Measurements from ENCODE around the gene NSUN3. TPM values are rescaled to one million over a fixed set of nuclear protein-coding genes. Genes with fewer than 3 reads are reported as not detected.
"Not testable (repeated sequence)": the region's sequence is repeated elsewhere in the genome, so short reads cannot be mapped to it uniquely, and the experiment has no call there.

The NSUN3 gene
- total and polyA plus RNA-seq, 2 donors (not counting 1 experiment from before 2014, with no cell fraction given), result 6.5 to 25.7 TPM

DNA sequence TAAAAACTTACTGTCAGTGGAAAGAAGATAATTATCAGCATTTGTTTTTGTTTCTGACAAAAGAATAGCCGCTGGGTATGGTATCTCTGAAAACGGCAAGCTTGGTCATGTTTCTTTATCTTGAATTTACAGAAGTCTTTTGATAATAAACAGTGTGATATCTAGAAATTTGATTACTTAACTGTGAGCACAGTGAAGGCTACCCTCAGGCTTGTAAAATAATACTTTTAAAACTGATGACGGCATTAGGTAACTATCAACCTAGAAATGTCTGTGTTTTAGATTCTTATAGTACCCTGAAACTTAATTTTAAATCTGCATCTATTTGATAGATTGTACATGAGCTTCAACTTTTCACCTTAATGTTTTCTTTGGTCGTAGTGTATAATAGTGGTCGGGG is 43.4 kb downstream of the NSUN3 start:
- DNase-seq (no peak), ATAC-seq (ENCODE audit: low read depth) (no peak)
- H3K4me2 ChIP-seq (replicated peaks; ENCODE audit: low read depth, low read length, poor library complexity, severe bottlenecking), result no peak overlapping the region
- TF ChIP-seq, protein P1, sequence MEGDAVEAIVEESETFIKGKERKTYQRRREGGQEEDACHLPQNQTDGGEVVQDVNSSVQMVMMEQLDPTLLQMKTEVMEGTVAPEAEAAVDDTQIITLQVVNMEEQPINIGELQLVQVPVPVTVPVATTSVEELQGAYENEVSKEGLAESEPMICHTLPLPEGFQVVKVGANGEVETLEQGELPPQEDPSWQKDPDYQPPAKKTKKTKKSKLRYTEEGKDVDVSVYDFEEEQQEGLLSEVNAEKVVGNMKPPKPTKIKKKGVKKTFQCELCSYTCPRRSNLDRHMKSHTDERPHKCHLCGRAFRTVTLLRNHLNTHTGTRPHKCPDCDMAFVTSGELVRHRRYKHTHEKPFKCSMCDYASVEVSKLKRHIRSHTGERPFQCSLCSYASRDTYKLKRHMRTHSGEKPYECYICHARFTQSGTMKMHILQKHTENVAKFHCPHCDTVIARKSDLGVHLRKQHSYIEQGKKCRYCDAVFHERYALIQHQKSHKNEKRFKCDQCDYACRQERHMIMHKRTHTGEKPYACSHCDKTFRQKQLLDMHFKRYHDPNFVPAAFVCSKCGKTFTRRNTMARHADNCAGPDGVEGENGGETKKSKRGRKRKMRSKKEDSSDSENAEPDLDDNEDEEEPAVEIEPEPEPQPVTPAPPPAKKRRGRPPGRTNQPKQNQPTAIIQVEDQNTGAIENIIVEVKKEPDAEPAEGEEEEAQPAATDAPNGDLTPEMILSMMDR (IDR thresholded peaks at IDR 0.05), result no peak
- ChIA-PET CTCF (interaction anchor here (0.9 kb wide), 1 partner anchor 8 kb away, joined by 3 read pairs; no protein-coding TSS in a partner anchor), POLR2A (no interaction called here)
- no peaks in the 10 kb centered on the region for H3K79me2 ChIP-seq (ENCODE audit: control insufficient read depth, insufficient read depth, low read length)
- Mint-ChIP-seq H3K27ac (no peak overlapping the region), H3K4me1 (no peaks in the 10 kb centered on the region), H3K9me3 (ENCODE audit: insufficient read depth) (no peaks in the 10 kb centered on the region), H3K4me3 (no peak overlapping the region), H3K27me3 (no peaks in the 10 kb centered on the region)
- no peaks in the 10 kb centered on the region for H3K27me3 ChIP-seq (replicated peaks in 1 of 4; ENCODE audit: control extremely low read depth in 1 of 4, control insufficient read depth in 3 of 4, insufficient read depth in 4 of 4, low read length in 3 of 4)
- H4K20me1 ChIP-seq (ENCODE audit: control insufficient read depth, insufficient read depth, low read length, poor library complexity, severe bottlenecking), result no peaks in the 10 kb centered on the region
- no peak overlapping the region for H3K9ac ChIP-seq (ENCODE audit: low read length)
- H3K4me3 ChIP-seq (ENCODE audit: control extremely low read depth in 1 of 5, extremely low read depth in 1 of 5, insufficient read depth in 1 of 5, low read depth in 2 of 5, low read length in 4 of 5), result no peak overlapping the region
- intact Hi-C loops (cut with micrococcal nuclease), result no loop called here
- peaks cover 5 to 32% of the 10 kb centered on the region in 2 experiments for H3K36me3 ChIP-seq (replicated peaks in 1 of 2; ENCODE audit: control extremely low read depth in 1 of 2, control insufficient read depth in 1 of 2, extremely low read depth in 1 of 2, insufficient read depth in 2 of 2, low read length in 1 of 2)
- WGBS (ENCODE audit: insufficient coverage), result no CpG with 5 or more reads among the region's 5 CpGs
- no peaks in the 10 kb centered on the region for H3K9me3 ChIP-seq (ENCODE audit: control extremely low read depth in 1 of 3, control insufficient read depth in 2 of 3, insufficient read depth in 1 of 3, low read length in 2 of 3)
- H3K27ac ChIP-seq (ENCODE audit: low read length in 2 of 2), result no peak overlapping the region
- H2AFZ ChIP-seq (ENCODE audit: insufficient read depth, low read depth, low read length, poor library complexity, severe bottlenecking), result no peak overlapping the region
- no peaks in the 10 kb centered on the region for H3K4me1 ChIP-seq (ENCODE audit: control insufficient read depth in 2 of 2, insufficient read depth in 2 of 2, low read length in 2 of 2)

DNA sequence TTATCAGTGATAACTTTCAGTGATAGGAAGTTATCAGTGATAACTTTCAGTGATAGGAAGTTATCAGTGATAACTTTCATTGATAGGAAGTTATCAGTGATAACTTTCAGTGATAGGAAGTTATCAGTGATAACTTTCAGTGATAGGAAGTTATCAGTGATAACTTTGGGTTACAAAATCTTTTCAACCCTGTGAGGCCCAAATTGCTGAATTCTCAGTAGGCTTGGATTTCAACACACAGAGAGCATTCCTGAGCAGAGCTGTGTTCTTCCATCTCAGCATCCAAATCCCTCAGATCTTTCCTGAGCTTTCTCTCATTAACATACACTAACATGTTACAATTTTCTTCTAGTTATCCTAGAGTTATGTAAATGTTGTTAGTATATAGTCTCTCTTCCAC is 47.4 kb downstream of the NSUN3 start:
- H3K27me3 ChIP-seq (replicated peaks in 1 of 4; ENCODE audit: control extremely low read depth in 1 of 4, control insufficient read depth in 3 of 4, insufficient read depth in 4 of 4, low read length in 3 of 4); H3K27ac Mint-ChIP-seq; H3K27ac ChIP-seq (ENCODE audit: low read length in 2 of 2); H4K20me1 ChIP-seq (ENCODE audit: control insufficient read depth, insufficient read depth, low read length, poor library complexity, severe bottlenecking); H3K4me1 Mint-ChIP-seq; H3K9me3 Mint-ChIP-seq (ENCODE audit: insufficient read depth); CTCF ChIA-PET; DNase-seq; H3K27me3 Mint-ChIP-seq; H3K4me3 ChIP-seq (ENCODE audit: control extremely low read depth in 1 of 5, extremely low read depth in 1 of 5, insufficient read depth in 1 of 5, low read depth in 2 of 5, low read length in 4 of 5); H3K9me3 ChIP-seq (ENCODE audit: control extremely low read depth in 1 of 3, control insufficient read depth in 2 of 3, insufficient read depth in 1 of 3, low read length in 2 of 3); H2AFZ ChIP-seq (ENCODE audit: insufficient read depth, low read depth, low read length, poor library complexity, severe bottlenecking); H3K4me3 Mint-ChIP-seq; ATAC-seq (ENCODE audit: low read depth); POLR2A ChIA-PET; H3K4me2 ChIP-seq (replicated peaks; ENCODE audit: low read depth, low read length, poor library complexity, severe bottlenecking); H3K9ac ChIP-seq (ENCODE audit: low read length); intact Hi-C loops (cut with micrococcal nuclease); H3K4me1 ChIP-seq (ENCODE audit: control insufficient read depth in 2 of 2, insufficient read depth in 2 of 2, low read length in 2 of 2); H3K79me2 ChIP-seq (ENCODE audit: control insufficient read depth, insufficient read depth, low read length): not testable (repeated sequence)
- H3K36me3 ChIP-seq (replicated peaks in 1 of 2; ENCODE audit: control extremely low read depth in 1 of 2, control insufficient read depth in 1 of 2, extremely low read depth in 1 of 2, insufficient read depth in 2 of 2, low read length in 1 of 2), result peaks cover 9 to 23% of the 10 kb centered on the region in 2 experiments
